HEK293 (cell line): ENCODE data around the gene AP2A1.

ENCODE experiments used
- FEZF1 ChIP-seq: fragments of 450-650 bp; formaldehyde crosslinking; IDR thresholded peaks from 2 replicates; pipeline ENCODE4 v1.5.1; 2016; ENCODE audit warnings: missing biosample characterization, missing genetic modification characterization
- KLF1 ChIP-seq: fragments of 450-650 bp; formaldehyde crosslinking; IDR thresholded peaks from 2 replicates; pipeline ENCODE4 v1.5.1; 2016; ENCODE audit warnings: missing biosample characterization, missing genetic modification characterization
- KLF10 ChIP-seq: fragments of 450-650 bp; IDR thresholded peaks from 2 replicates; pipeline ENCODE4 v1.5.1; 2018; ENCODE audit warnings: missing biosample characterization, mild to moderate bottlenecking, missing genetic modification characterization
- KLF9 ChIP-seq: fragments of 450-650 bp; formaldehyde crosslinking; IDR thresholded peaks from 2 replicates; pipeline ENCODE4 v1.5.1; 2016; ENCODE audit warnings: missing biosample characterization, missing genetic modification characterization, low read depth
- OVOL3 ChIP-seq: fragments of 450-650 bp; formaldehyde crosslinking; IDR thresholded peaks from 2 replicates; pipeline ENCODE4 v1.5.1; 2016; ENCODE audit warnings: missing biosample characterization, missing genetic modification characterization
- PBX3 ChIP-seq: sonication (generic); formaldehyde crosslinking; IDR thresholded peaks from 2 replicates; pipeline ENCODE4 v1.8.1; 2022; ENCODE audit warnings: mild to moderate bottlenecking, moderate library complexity, missing genetic modification reagents
- REPIN1 ChIP-seq: fragments of 450-650 bp; formaldehyde crosslinking; IDR thresholded peaks from 2 replicates; pipeline ENCODE4 v1.5.1; 2017; ENCODE audit warnings: missing biosample characterization, missing genetic modification characterization, low read depth
- SALL2 ChIP-seq: fragments of 450-650 bp; formaldehyde crosslinking; IDR thresholded peaks from 2 replicates; pipeline ENCODE4 v1.5.0; 2017; ENCODE audit warnings: missing biosample characterization, mild to moderate bottlenecking, missing genetic modification characterization, borderline replicate concordance
- ZBTB8A ChIP-seq: fragments of 450-650 bp; formaldehyde crosslinking; IDR thresholded peaks from 2 replicates; pipeline ENCODE4 v1.5.1; 2016; ENCODE audit warnings: missing biosample characterization, missing genetic modification characterization
- ZEB2 ChIP-seq: fragments of 450-650 bp; formaldehyde crosslinking; IDR thresholded peaks from 2 replicates; pipeline ENCODE4 v1.5.1; 2016; ENCODE audit warnings: missing biosample characterization, missing genetic modification characterization
- ZFP37 ChIP-seq: fragments of 450-650 bp; formaldehyde crosslinking; IDR thresholded peaks from 2 replicates; pipeline ENCODE4 v1.5.1; 2016; ENCODE audit warnings: missing biosample characterization, missing genetic modification characterization
- ZNF157 ChIP-seq: fragments of 450-650 bp; formaldehyde crosslinking; IDR thresholded peaks from 2 replicates; pipeline ENCODE4 v1.5.1; 2016; ENCODE audit warnings: missing biosample characterization, missing genetic modification characterization
- ZNF16 ChIP-seq: fragments of 450-650 bp; formaldehyde crosslinking; IDR thresholded peaks from 2 replicates; pipeline ENCODE4 v1.5.1; 2016; ENCODE audit warnings: low read depth, missing biosample characterization, missing genetic modification characterization
- ZNF202 ChIP-seq: fragments of 450-650 bp; formaldehyde crosslinking; IDR thresholded peaks from 2 replicates; pipeline ENCODE4 v1.5.1; 2016; ENCODE audit warnings: missing biosample characterization, missing genetic modification characterization, borderline replicate concordance
- ZNF223 ChIP-seq: fragments of 450-650 bp; formaldehyde crosslinking; IDR thresholded peaks from 2 replicates; pipeline ENCODE4 v1.5.1; 2016; ENCODE audit warnings: missing biosample characterization, missing genetic modification characterization
- ZNF23 ChIP-seq: fragments of 450-650 bp; formaldehyde crosslinking; IDR thresholded peaks from 2 replicates; pipeline ENCODE4 v1.5.1; 2016; ENCODE audit warnings: missing biosample characterization, missing genetic modification characterization, borderline replicate concordance
- ZNF341 ChIP-seq: fragments of 450-650 bp; formaldehyde crosslinking; IDR thresholded peaks from 2 replicates; pipeline ENCODE4; 2016; ENCODE audit warnings: low read depth, missing biosample characterization, missing genetic modification characterization
- ZNF391 ChIP-seq: fragments of 450-650 bp; formaldehyde crosslinking; IDR thresholded peaks from 2 replicates; pipeline ENCODE4 v1.5.1; 2016; ENCODE audit warnings: low read depth, missing biosample characterization, missing genetic modification characterization, borderline replicate concordance
- ZNF394 ChIP-seq: fragments of 450-650 bp; formaldehyde crosslinking; IDR thresholded peaks from 2 replicates; pipeline ENCODE4 v1.5.1; 2016; ENCODE audit warnings: missing biosample characterization, missing genetic modification characterization, mild to moderate bottlenecking, moderate library complexity, borderline replicate concordance
- ZNF416 ChIP-seq: fragments of 450-650 bp; formaldehyde crosslinking; IDR thresholded peaks from 2 replicates; pipeline ENCODE4 v1.5.1; 2016; ENCODE audit warnings: missing biosample characterization, missing genetic modification characterization
- ZNF521 ChIP-seq: fragments of 450-650 bp; formaldehyde crosslinking; IDR thresholded peaks from 2 replicates; pipeline ENCODE4 v1.5.1; 2017; ENCODE audit warnings: missing biosample characterization, mild to moderate bottlenecking, missing genetic modification characterization
- ZNF585B ChIP-seq: fragments of 450-650 bp; formaldehyde crosslinking; IDR thresholded peaks from 2 replicates; pipeline ENCODE4 v1.5.1; 2016; ENCODE audit warnings: missing biosample characterization, missing genetic modification characterization
- ZNF621 ChIP-seq: fragments of 450-650 bp; formaldehyde crosslinking; IDR thresholded peaks from 2 replicates; pipeline ENCODE4 v1.5.1; 2017; ENCODE audit warnings: missing biosample characterization, missing genetic modification characterization
- ZNF624 ChIP-seq: fragments of 450-650 bp; formaldehyde crosslinking; IDR thresholded peaks from 2 replicates; pipeline ENCODE4 v1.5.1; 2017; ENCODE audit warnings: missing biosample characterization, missing genetic modification characterization
- ZNF670 ChIP-seq: fragments of 450-650 bp; formaldehyde crosslinking; IDR thresholded peaks from 2 replicates; pipeline ENCODE4 v1.5.1; 2016; ENCODE audit warnings: missing biosample characterization, missing genetic modification characterization, low read depth
- ZNF692 ChIP-seq: fragments of 450-650 bp; formaldehyde crosslinking; IDR thresholded peaks from 2 replicates; pipeline ENCODE4 v1.5.1; 2016; ENCODE audit warnings: missing biosample characterization, missing genetic modification characterization
- ZNF792 ChIP-seq: fragments of 450-650 bp; formaldehyde crosslinking; IDR thresholded peaks from 2 replicates; pipeline ENCODE4 v1.5.1; 2016; ENCODE audit warnings: missing biosample characterization, missing genetic modification characterization
- ZSCAN4 ChIP-seq: fragments of 450-650 bp; formaldehyde crosslinking; IDR thresholded peaks from 2 replicates; pipeline ENCODE4 v1.5.1; 2017; ENCODE audit warnings: missing biosample characterization, missing genetic modification characterization
- TF ChIP-seq, protein P1 (sequence below): fragments of 450-650 bp; formaldehyde crosslinking; IDR thresholded peaks from 2 replicates; pipeline ENCODE4; 2016; ENCODE audit warnings: missing biosample characterization, missing genetic modification characterization
- TF ChIP-seq, protein P2 (sequence below): fragments of 450-650 bp; formaldehyde crosslinking; IDR thresholded peaks from 2 replicates; pipeline ENCODE4 v1.5.1; 2016; ENCODE audit warnings: missing biosample characterization, missing genetic modification characterization
- TF ChIP-seq, protein P3 (sequence below): fragments of 450-650 bp; formaldehyde crosslinking; IDR thresholded peaks from 2 replicates; pipeline ENCODE4 v1.5.1; 2016; ENCODE audit warnings: missing biosample characterization, missing genetic modification characterization
- TF ChIP-seq, protein P4 (sequence below): fragments of 450-650 bp; formaldehyde crosslinking; IDR thresholded peaks from 2 replicates; pipeline ENCODE4 v1.5.1; 2016; ENCODE audit warnings: missing biosample characterization, missing genetic modification characterization

The AP2A1 gene

GRCh38 chr19:49847731-49848696 is 81.2 kb downstream of the AP2A1 start (continued):
- TF ChIP-seq, protein P1, sequence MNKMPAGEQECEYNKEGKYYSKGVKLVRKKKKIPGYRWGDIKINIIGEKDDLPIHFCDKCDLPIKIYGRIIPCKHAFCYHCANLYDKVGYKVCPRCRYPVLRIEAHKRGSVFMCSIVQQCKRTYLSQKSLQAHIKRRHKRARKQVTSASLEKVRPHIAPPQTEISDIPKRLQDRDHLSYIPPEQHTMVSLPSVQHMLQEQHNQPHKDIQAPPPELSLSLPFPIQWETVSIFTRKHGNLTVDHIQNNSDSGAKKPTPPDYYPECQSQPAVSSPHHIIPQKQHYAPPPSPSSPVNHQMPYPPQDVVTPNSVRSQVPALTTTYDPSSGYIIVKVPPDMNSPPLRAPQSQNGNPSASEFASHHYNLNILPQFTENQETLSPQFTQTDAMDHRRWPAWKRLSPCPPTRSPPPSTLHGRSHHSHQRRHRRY (tag by site-specific recombination) = no peak
- TF ChIP-seq PBX3 (CRISPR knock-in tag) (no peak), KLF9 (tag by site-specific recombination) (no peak), ZNF521 (tag by site-specific recombination) (no peak), ZEB2 (no peak), ZNF585B (no peak), SALL2 (tag by site-specific recombination) (no peak), ZNF23 (no peak), OVOL3 (tag by site-specific recombination) (no peak), FEZF1 (tag by site-specific recombination) (no peak), ZNF624 (tag by site-specific recombination) (no peak), ZNF202 (no peak), ZSCAN4 (tag by site-specific recombination) (no peak), KLF10 (tag by site-specific recombination) (no peak), ZFP37 (no peak), ZNF223 (tag by site-specific recombination) (no peak), REPIN1 (tag by site-specific recombination) (peak; percentile 12; the same call in 1 of the 2 replicates), KLF1 (tag by site-specific recombination) (no peak), ZBTB8A (peak; percentile 77), ZNF341 (tag by site-specific recombination) (no peak), ZNF416 (tag by site-specific recombination) (no peak), ZNF792 (tag by site-specific recombination) (no peak), ZNF621 (no peak), ZNF670 (tag by site-specific recombination) (no peak), ZNF157 (tag by site-specific recombination) (no peak), ZNF391 (tag by site-specific recombination) (no peak), ZNF394 (tag by site-specific recombination) (no peak), ZNF692 (tag by site-specific recombination) (no peak), ZNF16 (tag by site-specific recombination) (no peak)
- TF ChIP-seq, protein P2, sequence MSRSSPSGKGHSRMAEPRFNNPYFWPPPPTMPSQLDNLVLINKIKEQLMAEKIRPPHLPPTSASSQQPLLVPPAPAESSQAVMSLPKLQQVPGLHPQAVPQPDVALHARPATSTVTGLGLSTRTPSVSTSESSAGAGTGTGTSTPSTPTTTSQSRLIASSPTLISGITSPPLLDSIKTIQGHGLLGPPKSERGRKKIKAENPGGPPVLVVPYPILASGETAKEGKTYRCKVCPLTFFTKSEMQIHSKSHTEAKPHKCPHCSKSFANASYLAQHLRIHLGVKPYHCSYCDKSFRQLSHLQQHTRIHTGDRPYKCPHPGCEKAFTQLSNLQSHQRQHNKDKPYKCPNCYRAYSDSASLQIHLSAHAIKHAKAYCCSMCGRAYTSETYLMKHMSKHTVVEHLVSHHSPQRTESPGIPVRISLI = no peak
- TF ChIP-seq, protein P3, sequence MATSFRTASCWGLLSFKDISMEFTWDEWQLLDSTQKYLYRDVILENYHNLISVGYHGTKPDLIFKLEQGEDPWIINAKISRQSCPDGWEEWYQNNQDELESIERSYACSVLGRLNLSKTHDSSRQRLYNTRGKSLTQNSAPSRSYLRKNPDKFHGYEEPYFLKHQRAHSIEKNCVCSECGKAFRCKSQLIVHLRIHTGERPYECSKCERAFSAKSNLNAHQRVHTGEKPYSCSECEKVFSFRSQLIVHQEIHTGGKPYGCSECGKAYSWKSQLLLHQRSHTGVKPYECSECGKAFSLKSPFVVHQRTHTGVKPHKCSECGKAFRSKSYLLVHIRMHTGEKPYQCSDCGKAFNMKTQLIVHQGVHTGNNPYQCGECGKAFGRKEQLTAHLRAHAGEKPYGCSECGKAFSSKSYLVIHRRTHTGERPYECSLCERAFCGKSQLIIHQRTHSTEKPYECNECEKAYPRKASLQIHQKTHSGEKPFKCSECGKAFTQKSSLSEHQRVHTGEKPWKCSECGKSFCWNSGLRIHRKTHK (tag by site-specific recombination) = no peak
- TF ChIP-seq, protein P4, sequence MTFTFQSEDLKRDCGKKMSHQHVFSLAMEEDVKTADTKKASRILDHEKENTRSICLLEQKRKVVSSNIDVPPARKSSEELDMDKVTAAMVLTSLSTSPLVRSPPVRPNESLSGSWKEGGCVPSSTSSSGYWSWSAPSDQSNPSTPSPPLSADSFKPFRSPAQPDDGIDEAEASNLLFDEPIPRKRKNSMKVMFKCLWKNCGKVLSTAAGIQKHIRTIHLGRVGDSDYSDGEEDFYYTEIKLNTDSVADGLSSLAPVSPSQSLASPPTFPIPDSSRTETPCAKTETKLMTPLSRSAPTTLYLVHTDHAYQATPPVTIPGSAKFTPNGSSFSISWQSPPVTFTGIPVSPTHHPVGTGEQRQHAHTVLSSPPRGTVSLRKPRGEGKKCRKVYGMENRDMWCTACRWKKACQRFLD (tag by site-specific recombination) = no peak
